GM12892 (cell line): ENCODE results near the gene VSTM2B.

ENCODE experiments used
- POLR2A ChIP-seq: IDR thresholded peaks from 2 replicates; pipeline ENCODE4 v1.6.1; 2011; ENCODE audit warnings: low read depth, low read length, control low read depth
- TAF1 ChIP-seq: IDR thresholded peaks from 2 replicates; pipeline ENCODE4 v1.6.1; 2011; ENCODE audit warnings: low read depth, mild to moderate bottlenecking, control low read depth, low read length, borderline replicate concordance

GRCh38 chr19:29532097-29532496 lies 6.3 kb downstream of the VSTM2B start:
- TF ChIP-seq POLR2A (no peak), TAF1 (no peak)
